Measurements from ENCODE around the gene AHDC1.

DNA sequence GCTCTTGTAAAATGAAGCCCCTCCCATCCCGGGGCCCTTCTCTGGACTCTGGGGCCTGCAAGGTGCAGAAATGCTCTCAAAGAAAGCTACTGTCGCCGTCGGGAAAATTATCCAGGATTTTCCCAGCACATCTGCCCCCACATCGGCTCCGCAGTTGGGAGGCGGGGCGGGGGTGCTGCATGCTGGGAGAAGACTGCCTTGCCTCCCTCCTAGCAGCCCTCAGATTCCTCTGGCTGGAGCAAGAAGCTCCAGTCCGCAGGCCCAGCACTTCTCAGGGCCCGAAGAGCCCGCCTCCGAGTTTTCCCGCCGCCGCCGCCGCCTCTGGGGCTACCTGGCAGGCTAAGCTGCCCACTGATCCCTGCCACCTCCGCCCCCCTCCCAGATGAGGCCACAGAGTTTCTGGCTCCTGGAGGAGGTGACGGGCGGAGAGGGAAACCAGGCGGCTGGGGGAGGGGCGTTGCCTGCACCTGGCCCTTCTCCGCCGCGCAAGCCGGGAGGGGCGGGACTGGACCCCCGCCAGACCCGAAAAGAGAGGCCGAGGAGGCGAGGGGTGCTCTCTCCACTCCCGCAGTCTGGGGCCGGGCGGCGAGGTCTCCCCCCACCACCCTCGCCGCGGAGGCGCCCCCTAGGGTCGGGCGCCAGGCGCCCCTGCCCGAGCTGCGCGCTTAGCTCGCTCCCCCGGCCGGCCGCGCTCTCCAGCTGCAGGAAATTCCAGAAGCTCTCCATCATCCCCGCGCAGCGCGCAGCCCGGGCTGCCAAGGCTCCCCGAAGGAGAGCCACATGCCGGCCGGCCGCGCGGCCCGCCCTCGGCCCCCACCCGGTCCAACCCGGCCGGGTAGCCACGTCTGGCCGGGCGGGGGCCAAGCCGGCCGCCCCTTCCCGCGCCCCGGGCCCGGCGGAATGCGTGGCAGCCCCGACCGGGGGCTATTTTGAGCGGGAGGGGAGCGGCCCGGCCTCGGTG, 28.8 kb downstream of the AHDC1 start:
- TF ChIP-seq EZH2 (IDR thresholded peaks at IDR 0.05; ENCODE audit: insufficient read depth, poor library complexity, severe bottlenecking) (no peak), EZH2phosphoT487 (IDR thresholded peaks at IDR 0.05; ENCODE audit: insufficient read depth, low read depth) (no peak)
